ENCODE measurements around the gene FRMD3.

- no peak for TF ChIP-seq EZH2 (IDR thresholded peaks at IDR 0.05; ENCODE audit: low read length, unreplicated experiment)
- TF ChIP-seq CTCF (conservative IDR thresholded peaks at IDR 0.05; ENCODE audit: low read depth, low read length): no peak
- no peak for TF ChIP-seq EZH2phosphoT487 (IDR thresholded peaks at IDR 0.05; ENCODE audit: borderline replicate concordance, low read length)
Measured at GRCh38 chr9:83475741-83476140, 62.5 kb downstream of the FRMD3 start.
